NOMO-1 (cell line): ENCODE results near the gene EHMT1.
A peak's percentile ranks its signal among the peaks of the same experiment; 100 is the strongest.

Experiments used
- DNase-seq, 2 experiments: peaks; one replicate each; lab custom pipeline; 2025; ENCODE audit not compliant: unreplicated experiment in 2 of 2; lab: John Stamatoyannopoulos, UW

Gene EHMT1

DNA sequence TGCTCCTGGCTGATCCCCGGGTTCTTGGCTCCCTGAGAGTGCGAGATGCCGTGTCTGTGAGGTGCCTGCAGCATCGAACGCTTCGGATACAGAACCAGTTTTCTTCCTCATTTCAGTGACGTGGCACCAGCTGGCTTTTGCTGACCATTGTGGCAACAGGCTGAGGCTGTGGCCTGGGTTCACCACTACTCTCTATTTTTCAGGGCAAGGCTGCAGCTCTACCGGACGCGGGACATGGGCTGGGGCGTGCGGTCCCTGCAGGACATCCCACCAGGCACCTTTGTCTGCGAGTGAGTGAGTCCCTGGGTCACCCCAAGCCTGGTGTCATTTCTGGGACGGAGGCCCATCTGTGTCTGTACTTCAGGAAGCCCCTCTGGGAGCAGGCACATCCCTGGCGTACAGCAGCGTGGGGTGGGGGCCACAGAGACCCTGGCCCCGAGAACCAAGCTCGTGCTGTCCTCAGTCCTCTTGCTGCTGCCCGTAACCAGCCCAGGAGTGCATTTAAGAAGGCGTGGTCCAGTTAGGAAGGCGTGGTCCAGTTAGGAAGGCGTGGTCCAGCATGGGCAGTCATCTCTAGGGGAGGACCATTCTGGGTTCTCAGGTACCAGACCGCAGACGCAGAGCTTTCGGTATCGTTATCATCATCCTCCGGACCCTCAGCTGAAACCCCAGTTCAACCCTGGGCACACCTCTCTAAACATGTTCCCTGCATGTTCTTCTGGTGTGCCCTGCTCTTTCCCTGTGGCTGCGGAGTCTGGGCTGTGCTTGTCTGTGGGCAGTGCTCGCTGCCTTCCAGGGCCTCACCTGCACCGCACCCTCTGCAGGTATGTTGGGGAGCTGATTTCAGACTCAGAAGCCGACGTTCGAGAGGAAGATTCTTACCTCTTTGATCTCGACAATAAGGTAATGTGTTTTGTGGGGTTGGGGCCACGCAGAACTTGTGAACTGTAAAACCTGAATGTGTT, 198.7 kb downstream of the EHMT1 start:
- DNase-seq, result no peak

DNA sequence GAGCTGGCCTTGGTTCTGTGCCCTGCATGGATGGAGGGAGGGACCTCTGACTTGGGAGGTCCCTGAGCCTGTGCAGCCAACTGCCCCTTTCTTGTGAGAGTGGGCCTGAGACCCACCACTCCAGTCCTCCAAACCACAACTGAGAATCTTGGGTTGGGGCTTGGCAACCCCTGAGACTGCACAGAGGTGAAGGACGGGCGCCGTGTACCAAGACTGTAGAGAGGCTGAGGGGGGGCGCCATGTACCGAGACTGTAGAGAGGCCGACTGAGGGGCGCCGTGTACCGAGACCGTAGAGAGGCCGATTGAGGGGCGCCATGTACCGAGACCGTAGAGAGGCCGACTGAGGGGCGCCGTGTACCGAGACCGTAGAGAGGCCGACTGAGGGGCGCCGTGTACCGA, 199.5 kb downstream of the EHMT1 start:
- DNase-seq, result no peak

DNA sequence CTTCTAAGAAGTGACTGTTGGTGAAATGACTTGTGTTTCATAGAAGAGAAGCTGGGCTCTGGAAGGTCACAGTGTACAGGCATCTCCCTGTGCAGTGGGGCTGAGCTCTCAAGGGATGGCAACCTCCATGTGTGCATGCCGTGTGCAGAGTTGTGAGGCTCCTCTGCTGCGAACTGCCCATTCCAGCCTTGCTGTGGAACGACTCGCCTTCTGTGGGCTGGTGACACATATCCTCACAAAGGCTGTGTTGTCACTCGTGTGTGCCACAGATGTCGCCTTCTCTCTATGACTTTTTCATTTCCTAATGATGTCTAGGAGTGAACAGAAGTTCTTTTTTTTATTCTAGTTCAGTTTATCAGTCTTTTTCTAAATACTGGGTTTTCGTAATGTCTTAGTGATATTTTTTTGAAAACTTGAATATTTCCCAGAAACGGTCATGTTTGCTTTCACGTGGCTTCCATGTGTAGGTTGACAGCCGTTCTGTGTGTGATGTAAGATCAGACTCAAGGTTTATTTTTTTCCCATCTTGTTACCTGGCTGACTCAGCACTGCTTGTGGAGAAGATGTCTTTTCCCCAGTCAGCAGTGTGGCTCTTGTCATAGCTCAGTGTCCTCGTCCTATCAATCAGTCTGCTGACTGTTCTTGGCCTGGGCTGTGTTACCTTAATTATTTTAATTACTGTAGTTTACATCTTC, 201.5 kb downstream of the EHMT1 start:
- no peak for DNase-seq

DNA sequence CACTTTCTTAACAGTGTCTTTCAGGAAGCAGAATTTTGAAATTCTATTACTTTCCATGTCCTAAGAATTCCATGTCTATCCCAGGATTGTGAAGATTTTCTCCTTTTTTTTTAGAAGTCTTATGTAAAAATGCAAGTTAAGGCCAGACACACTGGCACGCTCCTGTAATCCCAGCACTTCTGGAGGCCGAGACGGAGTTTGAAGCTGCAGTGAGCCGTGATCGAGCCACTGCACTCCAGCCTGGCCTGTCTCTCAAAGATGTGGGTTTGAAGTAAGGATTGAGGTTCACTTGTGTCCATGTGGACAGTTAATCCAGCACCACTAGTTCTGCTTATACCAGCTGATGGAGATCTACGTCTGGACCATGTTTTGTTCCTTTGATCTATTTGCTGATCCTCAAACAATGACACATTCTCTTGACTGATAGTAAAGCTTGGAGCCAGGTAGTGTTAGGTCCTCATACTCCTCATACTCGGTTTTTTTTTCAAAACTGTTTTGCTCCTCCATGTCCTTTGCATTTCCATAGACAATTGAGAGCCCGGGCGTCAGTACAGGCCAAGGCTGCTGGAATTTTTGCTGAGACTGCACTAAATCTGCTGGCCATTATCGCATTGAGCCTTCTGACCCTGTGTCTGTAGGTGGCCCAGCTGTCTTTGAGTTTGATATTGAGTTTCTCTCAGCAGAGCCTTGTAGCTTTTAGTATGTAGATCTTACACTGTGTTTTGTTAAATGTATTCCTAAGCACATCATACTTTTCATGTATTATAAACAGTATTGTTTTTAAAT, 205.4 kb downstream of the EHMT1 start:
- no peak for DNase-seq

DNA sequence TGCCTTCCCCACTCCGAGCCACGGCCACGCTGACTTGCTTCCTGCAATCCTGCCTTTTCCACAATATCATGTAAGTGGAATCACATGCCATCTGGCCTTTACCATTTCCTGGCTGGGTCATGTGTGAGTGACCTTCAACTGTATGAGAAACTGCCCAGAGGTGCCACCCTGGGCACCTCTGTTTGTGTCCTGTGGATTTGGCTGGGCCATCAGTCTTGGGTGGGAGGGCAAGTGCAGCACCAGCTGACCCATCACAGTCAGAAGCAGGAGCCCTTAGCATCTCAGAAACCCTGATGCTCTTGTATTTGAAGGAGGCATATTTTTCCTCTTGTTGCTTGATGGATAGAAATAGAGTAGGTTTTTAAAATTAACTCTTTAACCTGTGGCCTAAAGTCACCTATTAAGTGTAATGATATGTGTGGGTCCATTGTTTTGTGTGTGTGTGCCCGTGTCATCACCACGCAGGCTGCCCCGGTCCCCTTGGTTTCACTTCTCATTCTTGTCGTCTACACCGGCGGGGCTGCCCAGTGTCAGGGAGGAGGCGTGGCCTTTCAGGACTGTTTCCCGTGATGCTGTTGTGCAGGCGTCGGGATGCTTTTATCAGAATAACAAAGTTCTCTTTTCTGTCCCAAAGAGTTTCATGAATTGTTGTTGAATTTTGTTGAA, 206.7 kb downstream of the EHMT1 start:
- peak; percentile 43 to 63 for DNase-seq

DNA sequence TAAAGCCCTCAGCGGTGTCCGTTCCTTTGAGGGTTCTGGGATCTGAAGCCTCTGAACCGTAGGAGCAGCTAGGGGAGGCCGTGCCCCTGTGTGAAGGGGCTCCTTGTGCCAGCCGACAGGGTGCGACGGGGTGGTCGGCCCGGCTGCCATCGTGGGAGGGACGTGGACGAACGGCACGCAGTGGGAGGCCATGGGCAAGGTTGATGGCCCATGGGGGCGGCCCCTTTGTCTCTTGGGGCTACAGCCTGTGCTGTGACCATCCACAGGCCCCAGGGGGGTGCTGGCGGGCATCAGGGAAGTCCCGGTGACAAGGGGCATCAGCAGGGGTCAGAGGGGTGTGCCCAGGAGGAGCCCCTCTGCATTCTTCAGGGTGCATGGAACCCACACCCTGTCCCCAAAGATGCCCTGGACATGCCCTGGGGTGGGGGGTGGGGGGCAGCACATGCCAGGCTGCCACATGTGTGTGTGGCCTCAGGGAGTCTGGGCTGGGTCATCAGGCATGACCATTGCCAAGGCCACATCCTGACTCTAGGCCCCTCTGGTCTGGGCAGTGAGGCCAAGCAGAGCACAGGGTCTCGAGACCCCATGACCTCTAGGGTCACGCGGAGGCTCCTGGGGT, 209.2 kb downstream of the EHMT1 start:
- DNase-seq, result no peak

DNA sequence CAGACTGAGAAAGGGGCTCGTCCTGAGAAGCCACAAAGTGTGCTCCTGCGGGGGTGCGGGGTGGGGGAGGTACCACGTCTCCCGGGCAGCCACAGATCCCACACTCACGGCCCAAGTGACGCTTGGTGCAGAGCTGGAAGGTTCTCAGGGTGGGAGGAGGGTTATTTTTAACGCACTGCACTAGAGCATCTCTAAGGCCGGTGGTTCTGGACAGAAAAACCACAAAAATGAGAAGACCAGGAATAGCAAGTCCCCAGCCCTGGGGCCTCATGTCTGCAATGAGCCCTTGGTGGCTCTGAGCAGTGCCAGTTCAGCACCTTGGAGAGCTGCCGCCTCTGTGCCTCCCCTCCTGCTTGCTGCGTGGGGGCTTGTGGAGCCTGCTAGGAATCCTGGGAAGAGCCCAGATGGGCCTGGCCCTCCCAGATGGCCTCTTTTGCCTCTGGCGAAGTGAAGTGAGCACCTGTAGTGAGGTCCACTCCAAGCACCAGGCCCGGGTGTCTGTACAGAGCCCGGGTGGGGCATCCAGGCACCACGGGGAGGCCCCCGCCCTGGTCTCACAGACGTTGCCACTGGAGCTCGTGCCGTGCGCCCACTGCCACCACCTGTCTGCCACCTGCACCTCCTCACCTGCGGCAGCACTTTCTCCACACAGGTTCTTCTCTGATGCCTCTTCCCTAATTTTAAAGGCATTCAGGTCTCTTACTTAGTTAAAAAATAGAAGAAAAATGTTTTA, 209.9 kb downstream of the EHMT1 start:
- DNase-seq, result no peak

DNA sequence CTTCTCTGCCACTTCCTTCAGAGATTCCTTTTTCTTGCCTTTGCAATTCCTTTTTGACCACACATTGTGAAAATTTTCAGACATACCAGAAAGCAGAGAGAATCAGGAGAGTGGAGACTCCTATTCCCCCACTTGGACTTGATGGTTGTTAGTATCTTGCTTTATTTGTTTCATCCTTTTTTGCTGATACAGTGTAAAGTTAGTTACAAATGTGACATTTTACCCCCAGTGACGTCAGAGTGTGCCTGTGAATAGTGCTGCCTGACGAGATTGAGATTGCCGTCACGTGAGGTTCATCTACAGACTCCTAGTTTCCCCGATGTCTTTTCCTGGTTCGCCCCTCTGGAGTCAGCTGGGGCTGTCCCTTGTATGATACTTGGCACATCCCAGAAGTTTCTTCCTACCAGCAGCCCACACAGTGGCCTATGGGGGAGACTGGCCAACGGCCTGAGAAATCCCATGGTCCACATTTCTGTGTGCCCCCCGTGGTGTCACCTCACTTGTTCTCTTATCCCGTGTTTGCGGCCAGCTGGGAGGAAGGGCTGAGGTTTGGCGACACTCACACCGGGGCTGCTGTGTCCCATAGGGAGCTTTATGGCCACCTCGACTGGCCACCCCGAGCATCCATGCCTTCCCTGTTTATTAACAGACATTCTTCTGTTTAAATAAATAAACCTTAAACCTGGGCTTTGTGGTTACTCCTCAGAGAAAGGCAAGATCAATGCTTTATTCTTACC, 210.6 kb downstream of the EHMT1 start:
- DNase-seq, result no peak

DNA sequence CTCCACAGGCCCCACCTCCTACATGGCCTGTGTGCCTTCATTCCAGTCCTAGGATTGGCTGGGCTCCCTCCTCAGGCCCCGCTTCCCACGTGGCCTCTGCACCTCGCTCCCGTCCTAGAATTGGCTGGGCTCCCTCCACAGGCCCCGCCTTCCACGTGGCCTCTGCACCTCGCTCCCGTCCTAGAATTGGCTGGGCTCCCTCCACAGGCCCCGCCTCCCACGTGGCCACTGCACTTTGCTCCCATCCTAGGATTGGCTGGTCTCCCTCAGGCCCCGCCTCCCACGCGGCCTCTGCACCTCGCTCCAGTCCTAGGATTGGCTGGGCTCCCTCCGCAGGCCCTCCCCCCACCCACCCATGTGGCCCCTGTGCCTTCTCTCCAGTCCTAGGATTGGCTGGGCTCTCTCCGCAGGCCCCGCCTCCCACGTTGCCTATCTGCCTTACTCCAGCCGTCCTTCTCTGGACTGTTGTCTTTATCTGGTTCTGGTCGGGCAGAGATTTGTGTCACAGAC, 213.4 kb downstream of the EHMT1 start:
- no peak for DNase-seq

DNA sequence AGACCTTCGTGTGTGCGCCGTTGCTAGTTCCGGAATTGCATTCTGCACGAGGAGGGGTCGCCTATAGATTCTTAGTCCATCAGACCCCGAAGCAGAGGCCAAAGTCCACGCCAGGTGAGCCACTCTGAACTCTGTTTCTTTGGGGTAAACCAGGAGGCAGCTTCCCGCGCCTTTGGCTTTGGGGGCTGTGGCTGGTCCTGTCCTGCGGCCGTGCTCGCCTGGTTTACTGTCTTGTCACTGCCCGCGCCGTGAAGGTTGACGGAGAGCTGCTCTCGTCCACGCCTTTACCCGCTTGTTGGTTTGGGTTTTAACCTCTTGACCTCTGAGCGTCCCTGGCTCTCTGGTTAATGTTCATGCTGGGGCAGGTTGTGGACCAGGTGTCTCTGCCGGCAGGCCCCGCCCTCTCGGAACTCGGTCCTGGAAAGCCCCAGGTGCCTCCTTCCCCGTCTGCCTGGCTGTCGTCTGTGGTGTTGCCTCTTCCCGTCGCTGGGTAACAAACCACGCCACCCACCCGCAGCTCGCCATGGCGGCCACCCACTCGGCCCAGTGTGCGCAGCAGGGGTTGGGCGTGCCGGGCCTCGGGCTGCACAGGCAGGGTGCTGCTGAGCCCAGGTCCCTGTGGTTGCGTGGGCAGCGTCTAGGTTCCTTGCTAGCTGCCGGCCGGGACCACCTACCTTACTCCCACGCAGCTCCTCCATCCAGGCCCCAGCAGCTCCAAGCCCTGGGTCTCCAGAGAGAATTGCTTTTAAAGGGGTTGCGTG, 214.2 kb downstream of the EHMT1 start:
- no peak for DNase-seq

DNA sequence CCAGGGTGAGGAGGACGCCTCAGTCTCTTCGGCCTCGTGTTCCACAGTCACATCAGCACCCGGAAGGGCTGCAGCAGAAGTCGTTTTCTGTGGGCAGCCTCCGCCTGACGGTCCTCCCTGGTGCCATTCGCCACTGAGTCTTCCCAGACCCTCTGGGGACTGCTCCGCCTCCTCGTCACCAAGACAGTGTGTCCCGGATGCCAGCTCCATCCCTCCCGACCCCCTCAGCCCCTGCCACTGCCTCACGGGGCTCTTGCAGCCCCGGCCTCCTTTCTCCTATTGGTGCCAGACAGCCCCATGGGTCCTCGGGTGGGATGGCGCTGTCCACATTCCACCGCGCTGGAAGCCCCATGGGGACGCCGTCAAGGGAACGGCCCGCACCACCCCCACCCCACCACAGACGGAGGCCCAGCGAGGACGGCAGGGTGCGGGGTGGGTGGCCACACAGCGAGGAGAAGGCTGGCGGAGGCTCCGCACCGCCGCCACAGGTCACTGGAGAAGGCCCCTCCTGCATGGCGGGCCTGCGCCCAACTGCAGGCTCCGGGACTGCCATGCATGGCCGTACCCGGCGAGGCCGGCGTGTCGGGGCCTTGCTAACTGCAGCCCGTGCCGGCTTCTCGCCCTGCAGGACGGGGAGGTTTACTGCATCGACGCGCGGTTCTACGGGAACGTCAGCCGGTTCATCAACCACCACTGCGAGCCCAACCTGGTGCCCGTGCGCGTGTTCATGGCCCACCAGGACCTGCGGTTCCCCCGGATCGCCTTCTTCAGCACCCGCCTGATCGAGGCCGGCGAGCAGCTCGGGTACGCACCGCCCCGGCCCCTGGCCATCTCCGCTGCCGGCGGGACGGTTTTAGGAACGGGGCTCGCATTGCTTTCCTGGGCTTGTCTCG, 215.2 kb downstream of the EHMT1 start:
- no peak for DNase-seq

DNA sequence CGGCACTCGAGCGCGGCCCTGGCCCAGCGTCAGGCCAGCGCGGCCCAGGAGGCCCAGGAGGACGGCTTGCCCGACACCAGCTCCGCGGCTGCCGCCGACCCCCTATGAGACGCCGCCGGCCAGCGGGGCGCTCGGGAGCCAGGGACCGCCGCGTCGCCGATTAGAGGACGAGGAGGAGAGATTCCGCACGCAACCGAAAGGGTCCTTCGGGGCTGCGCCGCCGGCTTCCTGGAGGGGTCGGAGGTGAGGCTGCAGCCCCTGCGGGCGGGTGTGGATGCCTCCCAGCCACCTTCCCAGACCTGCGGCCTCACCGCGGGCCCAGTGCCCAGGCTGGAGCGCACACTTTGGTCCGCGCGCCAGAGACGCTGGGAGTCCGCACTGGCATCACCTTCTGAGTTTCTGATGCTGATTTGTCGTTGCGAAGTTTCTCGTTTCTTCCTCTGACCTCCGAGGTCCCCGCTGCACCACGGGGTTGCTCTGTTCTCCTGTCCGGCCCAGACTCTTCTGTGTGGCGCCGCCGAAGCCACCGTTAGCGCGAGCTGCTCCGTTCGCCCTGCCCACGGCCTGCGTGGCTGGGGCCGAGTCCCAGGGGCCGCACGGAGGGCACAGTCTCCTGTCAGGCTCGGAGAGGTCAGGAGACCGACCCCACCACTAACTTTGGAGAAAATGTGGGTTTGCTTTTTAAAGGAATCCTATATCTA, 216.2 kb downstream of the EHMT1 start:
- DNase-seq, result no peak

DNA sequence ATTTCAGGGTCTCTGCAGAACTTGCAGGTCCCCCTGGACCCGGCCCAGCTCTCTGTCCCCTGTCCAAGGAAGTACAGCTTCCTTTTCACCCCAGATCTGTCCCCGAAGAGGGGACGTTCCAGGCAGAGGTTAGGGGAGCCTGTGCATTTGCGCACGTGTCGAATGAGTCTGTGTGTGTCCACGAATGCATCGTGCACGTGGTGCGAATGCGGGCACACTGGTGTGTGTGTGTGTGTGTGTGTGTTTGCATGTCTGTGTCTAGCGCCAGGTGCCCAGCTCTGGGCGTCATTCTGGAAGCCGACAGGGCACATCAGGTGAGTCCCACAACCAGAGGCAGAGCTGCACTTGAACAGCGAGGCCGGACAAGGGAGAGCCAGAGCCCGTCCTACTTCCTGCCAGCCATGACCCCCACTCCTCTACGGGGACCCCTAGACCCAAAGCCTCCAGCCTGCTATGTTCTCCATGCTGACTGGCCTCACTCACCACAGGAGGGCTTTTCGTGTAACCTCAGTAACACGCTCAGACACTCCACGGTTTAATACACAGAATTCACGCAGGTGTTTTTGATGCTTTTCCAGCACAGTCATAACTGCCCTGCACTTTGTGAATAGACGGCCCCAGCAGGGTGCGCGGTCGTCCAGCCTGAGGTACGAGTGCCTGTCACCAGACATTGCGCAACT, 217.5 kb downstream of the EHMT1 start:
- DNase-seq, result no peak

DNA sequence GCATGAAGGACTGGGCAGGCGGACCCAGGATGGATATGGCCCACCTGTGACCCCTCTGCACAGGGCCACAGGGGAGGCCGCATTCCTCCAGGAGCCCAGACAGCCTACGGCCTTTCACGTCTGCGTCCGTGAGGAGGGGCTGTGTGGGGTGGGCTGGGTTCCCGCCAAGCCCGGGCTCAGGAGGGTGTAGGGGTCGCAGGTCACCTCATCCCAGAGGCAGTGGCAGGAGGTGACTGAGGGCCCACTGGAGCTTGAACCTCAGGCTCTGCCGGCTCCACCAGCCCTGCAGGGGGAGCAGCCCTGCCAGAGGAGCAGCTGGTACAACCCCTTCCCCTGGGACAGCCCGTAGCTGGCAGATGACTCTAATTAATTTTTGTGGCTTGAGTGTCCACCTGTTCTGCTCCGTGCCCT, 218.0 kb downstream of the EHMT1 start:
- DNase-seq, result no peak

DNA sequence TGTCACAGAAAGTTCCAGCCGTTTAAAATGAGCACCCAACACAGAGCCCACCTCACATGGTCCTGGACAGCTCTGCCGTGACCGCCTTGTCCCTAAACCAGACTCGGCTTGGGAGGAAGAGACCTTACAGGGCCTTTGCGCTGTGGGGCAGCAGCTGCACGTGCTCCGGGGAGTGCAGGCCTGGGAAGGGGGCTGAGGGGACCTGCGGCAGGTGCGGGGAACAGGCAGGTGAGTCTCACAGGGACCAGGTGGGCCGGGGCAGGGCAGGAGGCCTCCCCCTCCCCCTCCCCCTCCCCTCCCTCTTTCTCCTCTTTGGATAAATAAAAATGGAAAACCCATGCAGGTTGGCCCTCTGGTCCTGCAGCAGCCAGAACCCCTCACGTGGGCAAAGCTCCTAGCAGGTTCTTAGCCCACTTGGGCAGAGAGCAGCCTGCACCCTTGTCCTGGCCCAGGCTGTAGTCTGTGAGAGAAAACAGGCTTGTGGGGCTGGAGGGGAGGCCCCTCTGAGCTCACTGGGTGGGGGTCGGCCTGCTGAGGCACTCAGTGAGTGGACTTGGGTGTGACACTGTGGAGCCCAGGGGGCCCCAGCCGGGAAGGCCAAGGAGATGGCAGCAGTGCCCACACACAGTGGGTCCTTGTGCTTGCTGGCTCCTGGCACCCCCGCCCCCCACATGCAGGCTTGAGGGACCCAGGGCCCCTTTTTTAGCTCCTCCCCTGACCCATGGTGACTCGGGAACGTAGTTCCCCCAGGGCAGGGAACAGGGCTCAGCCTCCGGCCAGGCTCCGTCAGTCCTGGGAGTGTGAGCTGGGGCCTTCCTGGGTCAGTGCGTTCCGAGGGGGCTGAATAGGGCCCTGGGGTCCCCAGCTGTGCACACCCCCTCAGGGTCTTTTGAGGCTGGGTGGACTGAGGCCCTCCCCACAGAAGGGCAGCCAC, 218.8 kb downstream of the EHMT1 start:
- no peak for DNase-seq
